Astrocyte of the spinal cord (primary cell): ENCODE results near the gene B4GALT6.

Source experiments
- DNase-seq: peaks from one replicate; pipeline ENCODE4 v3.0.0; 2011; ENCODE audit warnings: low read depth, low spot score
- H3K4me3 ChIP-seq: 2 replicates; pipeline ENCODE4 v1.5.1; 2011; ENCODE audit warnings: low read depth, mild to moderate bottlenecking, low read length, moderate library complexity
- CTCF ChIP-seq: IDR thresholded peaks from 2 replicates; pipeline ENCODE4 v1.5.1; 2012; ENCODE audit warnings: low read depth, mild to moderate bottlenecking, low read length, inconsistent platforms
- in situ Hi-C: cut with HindIII; loops from 2 replicates; pipeline ENCODE4 v1.10.0; 2017; ENCODE audit warnings: low sequenced_read_pairs

Gene B4GALT6

GRCh38 chr18:31587529-31587928, 96.9 kb downstream of the B4GALT6 start:
- TF ChIP-seq CTCF = no peak
- in situ Hi-C loops = no loop called here
- no peak for DNase-seq
- no peak overlapping the region for H3K4me3 ChIP-seq

GRCh38 chr18:31586616-31587015, 97.8 kb downstream of the B4GALT6 start:
- TF ChIP-seq CTCF = no peak
- in situ Hi-C loops = no loop called here
- no peak for DNase-seq
- H3K4me3 ChIP-seq = no peak overlapping the region

DNA sequence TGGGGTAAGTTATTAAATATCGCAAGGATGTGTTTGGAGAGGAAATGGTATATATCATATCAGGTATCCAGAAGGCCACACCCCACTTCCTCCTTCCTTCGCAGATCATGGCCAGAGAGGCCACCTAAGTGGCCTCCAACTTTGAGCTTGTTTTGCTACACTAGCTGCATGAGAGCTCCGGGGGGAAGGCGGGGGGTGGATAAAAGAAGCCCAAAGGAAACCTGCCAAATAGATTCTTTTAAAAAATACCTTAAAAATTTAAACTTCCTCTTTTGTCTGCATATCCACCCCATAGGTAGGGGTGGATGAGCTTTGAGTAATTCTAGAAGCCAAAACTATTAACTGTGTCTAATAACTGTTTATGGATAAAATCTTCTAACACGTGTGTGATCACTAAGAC, 98.4 kb downstream of the B4GALT6 start:
- H3K4me3 ChIP-seq = no peak overlapping the region
- no peak for DNase-seq
- no peak for TF ChIP-seq CTCF
- in situ Hi-C loops = no loop called here

- TF ChIP-seq CTCF = no peak
- in situ Hi-C loops = no loop called here
- no peak overlapping the region for H3K4me3 ChIP-seq
- no peak for DNase-seq
Measured at GRCh38 chr18:31583185-31583854, 101.1 kb downstream of the B4GALT6 start.

- no peak for TF ChIP-seq CTCF
- no peak overlapping the region for H3K4me3 ChIP-seq
- DNase-seq = peak; percentile 68
- in situ Hi-C loops = no loop called here
Measured at GRCh38 chr18:31581498-31582197, 102.7 kb downstream of the B4GALT6 start.

DNA sequence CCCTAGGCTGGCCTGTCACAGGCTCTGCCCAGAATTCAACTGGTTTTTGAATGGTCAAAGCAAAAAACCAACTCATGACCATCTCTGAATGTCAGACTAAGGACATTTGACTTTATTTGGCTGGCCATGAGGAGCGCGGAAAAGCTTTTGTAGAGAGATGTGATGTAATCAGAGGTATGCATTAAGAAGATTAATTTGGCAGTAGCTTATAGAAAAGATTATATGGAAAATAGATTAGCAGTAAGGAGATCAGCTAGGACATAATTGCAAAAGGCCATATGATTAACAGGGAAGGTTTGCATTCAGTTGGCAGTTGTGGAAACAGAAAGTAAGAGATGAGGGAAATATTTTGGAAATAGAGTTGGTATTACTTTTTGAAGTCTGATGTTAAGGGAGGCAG, 105.0 kb downstream of the B4GALT6 start:
- DNase-seq = no peak
- no peak overlapping the region for H3K4me3 ChIP-seq
- in situ Hi-C loops = no loop called here
- no peak for TF ChIP-seq CTCF
